Measurements from ENCODE around the gene CLDN9. TPM values are rescaled to one million over a fixed set of nuclear protein-coding genes. Genes with fewer than 3 reads are reported as not detected.

Gene CLDN9
- total and polyA plus RNA-seq, 9 of the 15 experiments (the other 6 are each of a cell fraction or from before 2014, with no cell fraction given), result 0.12 to 0.44 (median 0.22) TPM; not detected in 4

- TF ChIP-seq ZSCAN32 (CRISPR knock-in tag; IDR thresholded peaks at IDR 0.05) (no peak), HES1 (IDR thresholded peaks at IDR 0.05; ENCODE audit: low read depth) (no peak), PHTF2 (CRISPR knock-in tag; IDR thresholded peaks at IDR 0.05) (no peak), BCL6 (CRISPR knock-in tag; IDR thresholded peaks at IDR 0.05) (no peak), CBFA2T2 (conservative IDR thresholded peaks at IDR 0.05) (no peak), PATZ1 (CRISPR knock-in tag; IDR thresholded peaks at IDR 0.05; ENCODE audit: borderline replicate concordance) (no peak), KLF6 (CRISPR knock-in tag; IDR thresholded peaks at IDR 0.05; ENCODE audit: borderline replicate concordance) (no peak), ZBTB12 (CRISPR knock-in tag; IDR thresholded peaks at IDR 0.05) (no peak), TAF7 (tag; IDR thresholded peaks at IDR 0.05) (no peak), ZSCAN29 (IDR thresholded peaks at IDR 0.05) (no peak), FOXP4 (CRISPR knock-in tag; IDR thresholded peaks at IDR 0.05; ENCODE audit: borderline replicate concordance) (no peak), ZNF134 (CRISPR knock-in tag; conservative IDR thresholded peaks at IDR 0.05) (no peak), ZBTB8A (IDR thresholded peaks at IDR 0.05; ENCODE audit: partially characterized antibody) (no peak), CREB1 (IDR thresholded peaks at IDR 0.05) (peak; percentile 34; the same call in 1 of the 2 replicates), CREB1 (CRISPR knock-in tag; IDR thresholded peaks at IDR 0.05) (peak; percentile 60; the same call in 1 of the 2 replicates), ZNF316 (IDR thresholded peaks at IDR 0.05) (no peak), USF1 (CRISPR knock-in tag; IDR thresholded peaks at IDR 0.05) (no peak), MTA3 (IDR thresholded peaks at IDR 0.05; ENCODE audit: borderline replicate concordance) (peak; percentile 27), ZNF174 (CRISPR knock-in tag; IDR thresholded peaks at IDR 0.05) (no peak), RBM34 (IDR thresholded peaks at IDR 0.05; ENCODE audit: borderline replicate concordance, insufficient read depth, low read length) (no peak), ZNF512 (tag; IDR thresholded peaks at IDR 0.05) (no peak)
Measured at GRCh38 chr16:3020604-3021448, 8.1 kb downstream of the CLDN9 start (continued).
